IMR-90 (cell line): ENCODE results near the gene OR7A17. TPM values are rescaled to one million over a fixed set of nuclear protein-coding genes. Genes with fewer than 3 reads are reported as not detected.

Experiments
- ATAC-seq: fragments of 200-7000 bp; cut with Tn5 transposase; 2 replicates; pipeline ENCODE4 v1.9.1; 2020; ENCODE audit warnings: low read depth, mild to moderate bottlenecking, moderate library complexity
- BruUV-seq: library from RNA; stranded (reverse); fragments of 400-500 nt; replicated peaks from 2 replicates; lab custom pipeline; 2021; lab: Mats Ljungman, UMichigan
- CTCF ChIA-PET: fragments of 300-600 bp; formaldehyde crosslinking; extraction: SDS; loops from one replicate; lab custom pipeline; 2021; ENCODE audit warnings: antibody characterized with exemption; lab: Yijun Ruan, JAX
- POLR2A ChIA-PET: fragments of 300-600 bp; sonication (Branson Sonifier 250); formaldehyde crosslinking; loops from one replicate; lab custom pipeline; 2022; ENCODE audit warnings: antibody characterized with exemption; ENCODE audit not compliant: unreplicated experiment; lab: Charles Lee
- DNase-seq: peaks from one replicate; pipeline ENCODE4 v3.0.0; 2013
- H2AFZ ChIP-seq: replicated peaks from 2 replicates; pipeline ENCODE3; 2013; ENCODE audit warnings: low read length, mild to moderate bottlenecking; ENCODE audit not compliant: poor library complexity
- H2AK5ac ChIP-seq: 2 replicates; pipeline ENCODE4 v1.6.1; 2013; ENCODE audit warnings: low read depth, low read length, inconsistent platforms
- H2AK9ac ChIP-seq: replicated peaks from 2 replicates; pipeline ENCODE3; 2013; ENCODE audit warnings: mild to moderate bottlenecking, low read depth, low read length, moderate library complexity; ENCODE audit not compliant: poor library complexity
- H2BK120ac ChIP-seq: 2 replicates; pipeline ENCODE4 v1.6.1; 2013; ENCODE audit warnings: low read depth, low read length, inconsistent platforms
- H2BK15ac ChIP-seq: 3 replicates; pipeline ENCODE4 v1.6.1; 2013; ENCODE audit warnings: low read depth, low read length, inconsistent platforms
- H2BK20ac ChIP-seq: 2 replicates; pipeline ENCODE4 v1.6.1; 2013; ENCODE audit warnings: low read depth, mild to moderate bottlenecking, inconsistent platforms, low read length, moderate library complexity
- H2BK5ac ChIP-seq: 2 replicates; pipeline ENCODE4 v1.6.1; 2013; ENCODE audit warnings: mild to moderate bottlenecking, low read depth, low read length, inconsistent platforms; ENCODE audit not compliant: poor library complexity, severe bottlenecking
- H3K14ac ChIP-seq: replicated peaks from 2 replicates; pipeline ENCODE4 v1.6.1; 2013; ENCODE audit warnings: low read depth, low read length, inconsistent platforms
- H3K18ac ChIP-seq: 2 replicates; pipeline ENCODE4 v1.6.1; 2013; ENCODE audit warnings: low read depth, low read length, control low read depth
- H3K23ac ChIP-seq: 2 replicates; pipeline ENCODE4 v1.6.1; 2013; ENCODE audit warnings: low read depth, low read length, inconsistent platforms
- H3K27ac ChIP-seq: 2 replicates; pipeline ENCODE4 v1.5.1; 2013; ENCODE audit warnings: mild to moderate bottlenecking, control low read depth, low read length; ENCODE audit not compliant: insufficient read depth
- H3K27me3 ChIP-seq: 2 replicates; pipeline ENCODE4 v1.6.1; 2013; ENCODE audit warnings: low read length; ENCODE audit not compliant: control insufficient read depth, insufficient read depth
- H3K36me3 ChIP-seq: 2 replicates; pipeline ENCODE4 v1.6.1; 2013; ENCODE audit warnings: low read length, mixed read lengths; ENCODE audit not compliant: control insufficient read depth, insufficient read depth
- H3K4ac ChIP-seq: 2 replicates; pipeline ENCODE4 v1.6.1; 2013; ENCODE audit warnings: low read depth, low read length, inconsistent platforms
- H3K4me1 ChIP-seq: 2 replicates; pipeline ENCODE4 v1.6.1; 2013; ENCODE audit warnings: low read length, mixed read lengths; ENCODE audit not compliant: control insufficient read depth, insufficient read depth
- H3K4me2 ChIP-seq: 2 replicates; pipeline ENCODE4 v1.6.1; 2013; ENCODE audit warnings: low read depth, mild to moderate bottlenecking, control low read depth, low read length, moderate library complexity
- H3K4me3 ChIP-seq: 2 replicates; pipeline ENCODE4 v1.5.1; 2013; ENCODE audit warnings: low read depth, mild to moderate bottlenecking, control low read depth, low read length, moderate library complexity; ENCODE audit not compliant: insufficient read depth
- H3K56ac ChIP-seq: 2 replicates; pipeline ENCODE4 v1.6.1; 2013; ENCODE audit warnings: low read length, inconsistent platforms; ENCODE audit not compliant: insufficient read depth; ENCODE audit errors: extremely low read depth
- H3K79me1 ChIP-seq, 2 experiments: 2 replicates each; pipeline ENCODE4 v1.6.1; 2013; ENCODE audit warnings: low read length in 2 of 2, inconsistent platforms in 1 of 2, low read depth in 1 of 2
- H3K9ac ChIP-seq: 2 replicates; pipeline ENCODE4 v1.6.1; 2013; ENCODE audit warnings: low read depth, low read length, control low read depth
- H3K9me1 ChIP-seq: 2 replicates; pipeline ENCODE4 v1.6.1; 2013; ENCODE audit warnings: low read length, inconsistent platforms; ENCODE audit not compliant: insufficient read depth
- H3K9me3 ChIP-seq: 2 replicates; pipeline ENCODE4 v1.6.1; 2013; ENCODE audit warnings: low read length; ENCODE audit not compliant: control insufficient read depth, insufficient read depth
- H4K20me1 ChIP-seq: 2 replicates; pipeline ENCODE4 v1.6.1; 2013; ENCODE audit warnings: low read length, inconsistent platforms; ENCODE audit not compliant: insufficient read depth
- H4K5ac ChIP-seq: 2 replicates; pipeline ENCODE4 v1.6.1; 2013; ENCODE audit warnings: mild to moderate bottlenecking, low read depth, low read length, control low read depth
- H4K8ac ChIP-seq, 2 experiments: 2 replicates each; pipeline ENCODE4 v1.6.1; 2013; ENCODE audit warnings: low read depth in 2 of 2, low read length in 2 of 2, control low read depth in 1 of 2, inconsistent platforms in 1 of 2
- H4K91ac ChIP-seq: 2 replicates; pipeline ENCODE4 v1.6.1; 2013; ENCODE audit warnings: low read depth, low read length, inconsistent platforms; ENCODE audit not compliant: insufficient read depth
- BHLHE40 ChIP-seq: fragments of 150-350 bp; IDR thresholded peaks from 2 replicates; pipeline ENCODE4 v1.6.1; 2016; ENCODE audit warnings: mild to moderate bottlenecking, low read depth, low read length
- CEBPB ChIP-seq: IDR thresholded peaks from 2 replicates; pipeline ENCODE4 v1.6.1; 2012; ENCODE audit warnings: low read depth, low read length, improper control_type of control experiment
- MAZ ChIP-seq: IDR thresholded peaks from 2 replicates; pipeline ENCODE4 v1.6.1; 2012; ENCODE audit warnings: low read depth, mild to moderate bottlenecking, low read length, improper control_type of control experiment, moderate library complexity, borderline replicate concordance
- MXI1 ChIP-seq: IDR thresholded peaks from 2 replicates; pipeline ENCODE4 v1.6.1; 2012; ENCODE audit warnings: low read depth, mild to moderate bottlenecking, low read length, moderate library complexity, borderline replicate concordance
- POLR2A ChIP-seq: IDR thresholded peaks from 2 replicates; pipeline ENCODE4 v1.6.1; 2012; ENCODE audit warnings: mild to moderate bottlenecking, low read depth, low read length
- RAD21 ChIP-seq: IDR thresholded peaks from 2 replicates; pipeline ENCODE4 v1.6.1; 2012; ENCODE audit warnings: low read length, improper control_type of control experiment
- RCOR1 ChIP-seq: IDR thresholded peaks from 2 replicates; pipeline ENCODE4 v1.6.1; 2012; ENCODE audit warnings: mild to moderate bottlenecking, low read length, improper control_type of control experiment; ENCODE audit not compliant: insufficient replicate concordance
- RFX5 ChIP-seq: IDR thresholded peaks from 2 replicates; pipeline ENCODE4 v1.8.0; 2012; ENCODE audit warnings: low read depth, mild to moderate bottlenecking, low read length, moderate library complexity
- WGBS, 2 experiments: methylation state at CpG; one replicate each; pipeline versions ENCODE4 v1.1.5 to v1.1.7; 2013; ENCODE audit warnings: missing lambda C conversion rate in 2 of 2; ENCODE audit not compliant: insufficient read length in 1 of 2; ENCODE audit errors: extremely low coverage in 2 of 2; 5-methylcytosine and 5-hydroxymethylcytosine counted together
- dilution Hi-C: fragments of 300-500 bp; cut with HindIII; formaldehyde crosslinking; loops from one replicate; pipeline ENCODE4 v1.14.3; 2018; ENCODE audit warnings: low sequenced_read_pairs; ENCODE audit not compliant: unreplicated experiment
- in situ Hi-C: fragments of 300-500 bp; cut with MboI; formaldehyde crosslinking; loops from 3 replicates; pipeline ENCODE4 v1.14.3; 2019; ENCODE audit warnings: low sequenced_read_pairs, inconsistent platforms, mixed read lengths
- intact Hi-C: fragments of 100-400 bp; cut with micrococcal nuclease; formaldehyde crosslinking; loops from 2 replicates; pipeline ENCODE4 v1.10.0; 2022
- polyA plus RNA-seq, 3 experiments: library from polyadenylated mRNA; depleted of rRNA; stranded (reverse); fragments of >200 nt; gene quantifications; 2 replicates each; pipeline ENCODE4 v1.2.3, GENCODE V29; 2012; ENCODE audit warnings: low replicate concordance in 1 of 3
- total RNA-seq: library from RNA; depleted of rRNA; stranded (reverse); fragments of >200 nt; gene quantifications from 2 replicates; pipeline ENCODE4 v1.2.3, GENCODE V29; 2012
- TF ChIP-seq, protein P1 (sequence below): fragments of 150-350 bp; IDR thresholded peaks from 2 replicates; pipeline ENCODE4 v1.6.1; 2016; ENCODE audit warnings: low read depth, mild to moderate bottlenecking, low read length, moderate library complexity, borderline replicate concordance
- TF ChIP-seq, protein P2 (sequence below): conservative IDR thresholded peaks from 2 replicates; pipeline ENCODE4 v1.5.1; 2012; ENCODE audit warnings: mild to moderate bottlenecking, low read depth, low read length, improper control_type of control experiment
- TF ChIP-seq, protein P3 (sequence below): fragments of 150-350 bp; IDR thresholded peaks from 2 replicates; pipeline ENCODE4 v1.6.1; 2017; ENCODE audit warnings: mild to moderate bottlenecking, antibody characterized with exemption, low read length, low read depth

OR7A17 gene
- total and polyA plus RNA-seq, 2 of the 4 experiments (the other 2 are of a cell fraction): not detected

DNA sequence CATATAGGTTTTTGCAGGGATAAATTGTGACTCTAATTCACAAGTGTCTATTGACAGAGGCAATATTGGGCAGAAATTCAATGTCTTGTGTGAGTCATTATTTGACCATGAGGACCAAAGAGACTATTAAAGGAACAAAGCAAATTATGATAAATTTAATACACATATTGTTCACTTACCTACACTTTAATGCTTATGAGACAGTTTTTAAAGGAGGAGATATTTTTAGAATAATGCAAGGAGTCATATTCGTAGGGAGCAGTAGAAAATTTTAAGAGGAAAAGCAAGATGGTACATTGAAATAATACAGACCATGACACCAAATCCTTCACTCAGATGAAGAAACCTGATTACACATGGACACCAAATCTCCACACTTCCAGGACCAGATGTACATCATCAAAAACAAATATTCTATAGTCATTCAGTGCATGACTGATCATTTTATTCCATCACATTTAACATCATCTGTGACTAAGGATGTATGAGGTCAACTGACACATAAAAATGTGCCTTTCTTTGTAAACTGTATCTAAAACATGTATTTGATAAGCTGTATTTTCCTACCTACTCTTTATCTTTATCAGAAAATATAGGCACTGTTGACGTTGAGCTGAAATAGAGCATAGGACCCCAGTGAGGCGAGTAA, 4.2 kb upstream of the OR7A17 start:
- POLR2A ChIA-PET: no interaction called here
- Histone ChIP-seq H4K20me1 (no peaks in the 10 kb centered on the region), H3K36me3 (no peaks in the 10 kb centered on the region), H3K4me1 (no peaks in the 10 kb centered on the region), H3K9ac (no peak overlapping the region), H3K27me3 (no peaks in the 10 kb centered on the region), H3K14ac (no peak overlapping the region), H3K27ac (no peak overlapping the region), H4K8ac (no peak overlapping the region), H4K91ac (no peak overlapping the region), H4K5ac (no peak overlapping the region), H2AK9ac (no peak overlapping the region), H3K9me1 (no peaks in the 10 kb centered on the region), H2BK20ac (no peak overlapping the region), H3K4ac (no peak overlapping the region), H2BK15ac (no peak overlapping the region), H3K18ac (no peak overlapping the region), H2BK5ac (no peak overlapping the region), H2AK5ac (no peak overlapping the region), H3K4me3 (no peak overlapping the region), H3K9me3 (no peaks in the 10 kb centered on the region), H3K56ac (no peak overlapping the region), H3K79me1 (no peaks in the 10 kb centered on the region), H2AFZ (no peak overlapping the region), H2BK120ac (no peak overlapping the region), H3K4me2 (no peak overlapping the region), H3K23ac (no peak overlapping the region)
- no CpG with 5 or more reads among the region's 3 CpGs for WGBS, 2 experiments
- ATAC-seq (no peak), DNase-seq (no peak)
- in situ Hi-C loops: loop anchor here (25.0 kb wide), 1 partner anchor 303 kb away; the partner anchor contains the start of gene CLEC17A
- CTCF ChIA-PET: no interaction called here
- BruUV-seq: no TSS peak
- intact Hi-C loops: no loop called here
- dilution Hi-C loops: no loop called here
- no peak for TF ChIP-seq RFX5
- no peak for TF ChIP-seq MXI1
- TF ChIP-seq BHLHE40: no peak
- no peak for TF ChIP-seq RCOR1
- no peak for TF ChIP-seq CEBPB
- no peak for TF ChIP-seq RAD21
- TF ChIP-seq, protein P1, sequence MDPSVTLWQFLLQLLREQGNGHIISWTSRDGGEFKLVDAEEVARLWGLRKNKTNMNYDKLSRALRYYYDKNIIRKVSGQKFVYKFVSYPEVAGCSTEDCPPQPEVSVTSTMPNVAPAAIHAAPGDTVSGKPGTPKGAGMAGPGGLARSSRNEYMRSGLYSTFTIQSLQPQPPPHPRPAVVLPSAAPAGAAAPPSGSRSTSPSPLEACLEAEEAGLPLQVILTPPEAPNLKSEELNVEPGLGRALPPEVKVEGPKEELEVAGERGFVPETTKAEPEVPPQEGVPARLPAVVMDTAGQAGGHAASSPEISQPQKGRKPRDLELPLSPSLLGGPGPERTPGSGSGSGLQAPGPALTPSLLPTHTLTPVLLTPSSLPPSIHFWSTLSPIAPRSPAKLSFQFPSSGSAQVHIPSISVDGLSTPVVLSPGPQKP: no peak
- TF ChIP-seq, protein P2, sequence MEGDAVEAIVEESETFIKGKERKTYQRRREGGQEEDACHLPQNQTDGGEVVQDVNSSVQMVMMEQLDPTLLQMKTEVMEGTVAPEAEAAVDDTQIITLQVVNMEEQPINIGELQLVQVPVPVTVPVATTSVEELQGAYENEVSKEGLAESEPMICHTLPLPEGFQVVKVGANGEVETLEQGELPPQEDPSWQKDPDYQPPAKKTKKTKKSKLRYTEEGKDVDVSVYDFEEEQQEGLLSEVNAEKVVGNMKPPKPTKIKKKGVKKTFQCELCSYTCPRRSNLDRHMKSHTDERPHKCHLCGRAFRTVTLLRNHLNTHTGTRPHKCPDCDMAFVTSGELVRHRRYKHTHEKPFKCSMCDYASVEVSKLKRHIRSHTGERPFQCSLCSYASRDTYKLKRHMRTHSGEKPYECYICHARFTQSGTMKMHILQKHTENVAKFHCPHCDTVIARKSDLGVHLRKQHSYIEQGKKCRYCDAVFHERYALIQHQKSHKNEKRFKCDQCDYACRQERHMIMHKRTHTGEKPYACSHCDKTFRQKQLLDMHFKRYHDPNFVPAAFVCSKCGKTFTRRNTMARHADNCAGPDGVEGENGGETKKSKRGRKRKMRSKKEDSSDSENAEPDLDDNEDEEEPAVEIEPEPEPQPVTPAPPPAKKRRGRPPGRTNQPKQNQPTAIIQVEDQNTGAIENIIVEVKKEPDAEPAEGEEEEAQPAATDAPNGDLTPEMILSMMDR: no peak
- TF ChIP-seq, protein P3, sequence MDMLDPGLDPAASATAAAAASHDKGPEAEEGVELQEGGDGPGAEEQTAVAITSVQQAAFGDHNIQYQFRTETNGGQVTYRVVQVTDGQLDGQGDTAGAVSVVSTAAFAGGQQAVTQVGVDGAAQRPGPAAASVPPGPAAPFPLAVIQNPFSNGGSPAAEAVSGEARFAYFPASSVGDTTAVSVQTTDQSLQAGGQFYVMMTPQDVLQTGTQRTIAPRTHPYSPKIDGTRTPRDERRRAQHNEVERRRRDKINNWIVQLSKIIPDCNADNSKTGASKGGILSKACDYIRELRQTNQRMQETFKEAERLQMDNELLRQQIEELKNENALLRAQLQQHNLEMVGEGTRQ: no peak
- no peak for TF ChIP-seq POLR2A
- TF ChIP-seq MAZ: no peak
